HepG2 (cell line): Measurements from ENCODE around the gene VSX1. TPM values are rescaled to one million over a fixed set of nuclear protein-coding genes. Genes with fewer than 3 reads are reported as not detected.
A peak's percentile ranks its signal among the peaks of the same experiment; 100 is the strongest.

ENCODE experiments used
- DDIT3 ChIP-seq: sonication (generic); formaldehyde crosslinking; IDR thresholded peaks from 2 replicates; pipeline ENCODE4 v1.4.0; 2020; ENCODE audit warnings: mild to moderate bottlenecking, missing genetic modification reagents
- ELF1 ChIP-seq: sonication (generic); formaldehyde crosslinking; IDR thresholded peaks from 2 replicates; pipeline ENCODE4 v1.4.0; 2020; ENCODE audit warnings: missing genetic modification reagents
- FOXP4 ChIP-seq: sonication (generic); formaldehyde crosslinking; IDR thresholded peaks from 2 replicates; pipeline ENCODE4 v1.4.0; 2020; ENCODE audit warnings: missing genetic modification reagents
- GABPB1 ChIP-seq: IDR thresholded peaks from 2 replicates; pipeline ENCODE4 v1.6.1; 2016; ENCODE audit warnings: mild to moderate bottlenecking, missing genetic modification reagents, moderate library complexity, missing compliant biosample characterization
- HNF1B ChIP-seq: sonication (generic); formaldehyde crosslinking; IDR thresholded peaks from 2 replicates; pipeline ENCODE4 v1.5.1; 2020; ENCODE audit warnings: mild to moderate bottlenecking, moderate library complexity, missing genetic modification reagents
- KDM4B ChIP-seq: sonication (generic); formaldehyde crosslinking; IDR thresholded peaks from 2 replicates; pipeline ENCODE4 v1.4.0; 2020; ENCODE audit warnings: missing genetic modification reagents
- MLLT10 ChIP-seq: sonication (generic); formaldehyde crosslinking; IDR thresholded peaks from 2 replicates; pipeline ENCODE4 v1.4.0; 2020; ENCODE audit warnings: missing genetic modification reagents
- NR0B2 ChIP-seq: sonication (generic); formaldehyde crosslinking; IDR thresholded peaks from 2 replicates; pipeline ENCODE4 v1.4.0; 2020; ENCODE audit warnings: mild to moderate bottlenecking, missing genetic modification reagents
- PRDM4 ChIP-seq: sonication (generic); formaldehyde crosslinking; IDR thresholded peaks from 2 replicates; pipeline ENCODE4 v1.9.0; 2021; ENCODE audit warnings: missing genetic modification reagents, borderline replicate concordance
- SOX13 ChIP-seq, 3 experiments: fragments of 450-650 bp in 1 of 3; sonication (generic) in 1 of 3; formaldehyde crosslinking in 1 of 3; IDR thresholded peaks in 2 of 3; conservative IDR thresholded peaks in 1 of 3; 2 replicates each; pipeline versions ENCODE4 v1.5.0 to v1.6.1; 2016 to 2020; ENCODE audit warnings: antibody characterized with exemption in 1 of 3, mild to moderate bottlenecking in 1 of 3, missing compliant biosample characterization in 1 of 3, missing genetic modification reagents in 1 of 3, moderate library complexity in 1 of 3
- TCF12 ChIP-seq, 2 experiments: fragments of 450-650 bp in 1 of 2; sonication (generic) in 1 of 2; formaldehyde crosslinking in 1 of 2; IDR thresholded peaks; 2 replicates each; pipeline versions ENCODE4 v1.6.1 to v1.8.0; 2017 to 2022; ENCODE audit warnings: antibody characterized with exemption in 1 of 2, mild to moderate bottlenecking in 1 of 2, missing genetic modification reagents in 1 of 2, moderate library complexity in 1 of 2
- THAP9 ChIP-seq: sonication (generic); formaldehyde crosslinking; IDR thresholded peaks from 2 replicates; pipeline ENCODE4; 2020; ENCODE audit warnings: missing genetic modification reagents, mild to moderate bottlenecking, borderline replicate concordance
- TOPORS ChIP-seq: sonication (generic); formaldehyde crosslinking; IDR thresholded peaks from 2 replicates; pipeline ENCODE4 v1.8.0; 2023; ENCODE audit warnings: mild to moderate bottlenecking, missing genetic modification reagents
- U2AF1 ChIP-seq: fragments of 200-400 bp; formaldehyde crosslinking; optimal IDR thresholded peaks from 2 replicates; pipeline ENCODE3; 2017; ENCODE audit warnings: mild to moderate bottlenecking, low read depth, low read length
- WIZ ChIP-seq: sonication (generic); formaldehyde crosslinking; IDR thresholded peaks from 2 replicates; pipeline ENCODE4 v1.5.1; 2020; ENCODE audit warnings: mild to moderate bottlenecking, missing genetic modification reagents
- polyA plus RNA-seq, 8 experiments: library from polyadenylated mRNA; depleted of rRNA in 3 of 8; stranded (reverse) in 7 of 8; unstranded in 1 of 8; fragments of >200 nt; fragmentation: Illumina TruSeq in 4 of 8; extraction: Trizol in 4 of 8; gene quantifications; 2 replicates each; pipeline versions ENCODE4 v1.2.1 to v1.2.3, GENCODE V29; 2011 to 2016; ENCODE audit warnings: low read depth in 4 of 8, missing spikeins in 1 of 8, mixed read lengths in 1 of 8; ENCODE audit not compliant: insufficient read depth in 1 of 8
- total RNA-seq, 5 experiments: library from RNA; depleted of rRNA; stranded (reverse); fragments of >200 nt; fragmentation: Illumina TruSeq; extraction: Trizol; gene quantifications; 2 replicates each; pipeline ENCODE4 v1.2.3, GENCODE V29; 2016; ENCODE audit warnings: low read depth in 1 of 5

VSX1 gene
- total and polyA plus RNA-seq, 2 of the 13 experiments (the other 11 are each of a cell fraction or from before 2014, with no cell fraction given), result 0.04 TPM; not detected in 1

GRCh38 chr20:25058051-25058846 lies 23.7 kb downstream of the VSX1 start, which contains the start of gene ACSS1 (continued):
- TF ChIP-seq DDIT3 (CRISPR knock-in tag), result no peak
- TF ChIP-seq ELF1, result peak; percentile 42
- no peak for TF ChIP-seq WIZ (CRISPR knock-in tag)
- no peak for TF ChIP-seq HNF1B
- TF ChIP-seq MLLT10, result 0 out of 2 replicates have a peak, but pooled peaks have one; percentile 20
- peak; percentile 75; the same call in 1 of the 2 replicates for TF ChIP-seq GABPB1
- no peak for TF ChIP-seq U2AF1
- no peak for TF ChIP-seq PRDM4
- no peak for TF ChIP-seq KDM4B
- TF ChIP-seq SOX13 (IDR thresholded peaks at IDR 0.05), result 0 out of 2 replicates have a peak, but pooled peaks have one; percentile 23
- TF ChIP-seq SOX13 (CRISPR knock-in tag; conservative IDR thresholded peaks at IDR 0.05 in 1 of 2, IDR thresholded peaks at IDR 0.05 in 1 of 2), result no peak
- no peak for TF ChIP-seq TOPORS (CRISPR knock-in tag)
- TF ChIP-seq NR0B2 (CRISPR knock-in tag), result 0 out of 2 replicates have a peak, but pooled peaks have one; percentile 36
- no peak for TF ChIP-seq TCF12 (IDR thresholded peaks at IDR 0.05)
- TF ChIP-seq TCF12 (CRISPR knock-in tag; IDR thresholded peaks at IDR 0.05), result no peak
- no peak for TF ChIP-seq FOXP4 (CRISPR knock-in tag)
- TF ChIP-seq THAP9, result peak; percentile 58
